Activated naive CD8-positive, alpha-beta T cell treated with anti-CD3 and anti-CD28 coated beads, Interleukin-2, amount 50 U/mL, for 24 hours (primary cell): ENCODE measurements around the gene MED9.

ENCODE experiments used
- ATAC-seq: fragments of 150-1000 bp; cut with Tn5 transposase; one replicate; pipeline ENCODE4 v1.10.0; 2021
- DNase-seq: peaks from one replicate; pipeline ENCODE4 v3.0.0; 2021
- H3K27ac Mint-ChIP-seq: one replicate; pipeline ENCODE4 v1.8.0; 2021; ENCODE audit warnings: mild to moderate bottlenecking, mixed read lengths
- H3K27me3 Mint-ChIP-seq: one replicate; pipeline ENCODE4 v1.8.0; 2021; ENCODE audit warnings: mixed read lengths
- H3K36me3 Mint-ChIP-seq: one replicate; pipeline ENCODE4 v1.8.0; 2021; ENCODE audit warnings: low read depth, mixed read lengths
- H3K4me1 Mint-ChIP-seq: one replicate; pipeline ENCODE4 v1.8.0; 2021; ENCODE audit warnings: mixed read lengths
- H3K4me3 Mint-ChIP-seq: one replicate; pipeline ENCODE4 v1.8.0; 2021; ENCODE audit warnings: mild to moderate bottlenecking, moderate library complexity, mixed read lengths
- H3K9me3 Mint-ChIP-seq: one replicate; pipeline ENCODE4 v1.8.0; 2021; ENCODE audit warnings: mixed read lengths

MED9 gene

GRCh38 chr17:17498606-17499301, 22.0 kb downstream of the MED9 start:
- H3K9me3 Mint-ChIP-seq = no peaks in the 10 kb centered on the region
- H3K27me3 Mint-ChIP-seq = peaks cover 16% of the 10 kb centered on the region
- no peaks in the 10 kb centered on the region for H3K36me3 Mint-ChIP-seq
- DNase-seq (no peak), ATAC-seq (no peak)
- H3K4me3 Mint-ChIP-seq = no peak overlapping the region
- peaks cover 19% of the 10 kb centered on the region for H3K4me1 Mint-ChIP-seq
- H3K27ac Mint-ChIP-seq = no peak overlapping the region

DNA sequence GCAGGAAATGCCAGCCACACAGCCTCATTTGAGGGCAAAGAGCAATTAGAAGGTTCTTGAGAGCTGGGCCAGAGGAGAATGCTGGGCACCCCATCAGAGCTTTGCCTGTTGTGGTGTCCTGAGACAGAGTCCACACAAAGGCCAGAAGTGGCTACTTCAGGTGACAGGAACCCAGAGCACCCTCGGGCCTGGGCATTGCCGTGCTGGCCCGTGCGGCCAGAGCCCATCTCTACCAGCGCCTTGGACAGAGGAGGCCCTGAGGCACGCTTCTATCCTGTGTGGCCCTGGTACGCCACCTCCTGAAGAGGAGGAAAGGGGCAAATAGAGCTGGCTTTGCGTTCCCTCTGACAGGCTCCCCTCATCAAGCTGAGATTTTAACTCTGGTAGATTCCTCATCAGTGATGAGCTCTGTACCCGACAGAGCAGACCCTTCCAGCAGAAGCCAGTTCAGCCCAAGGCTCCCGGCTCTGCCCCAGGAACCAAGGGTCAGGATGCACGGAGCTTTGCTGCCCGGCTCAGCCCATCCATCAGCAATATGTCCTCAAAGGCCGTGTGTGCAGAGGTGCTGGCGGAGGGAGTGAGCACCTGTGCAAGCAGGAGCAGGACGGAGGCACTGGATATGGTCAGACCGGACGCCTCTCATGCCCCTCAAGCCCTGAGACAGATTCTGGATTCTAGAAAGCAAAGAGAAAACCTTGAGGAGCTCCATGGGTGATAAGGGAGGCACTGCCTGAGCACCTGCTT, 22.8 kb downstream of the MED9 start:
- Mint-ChIP-seq H3K36me3 (no peaks in the 10 kb centered on the region), H3K4me3 (no peak overlapping the region), H3K4me1 (peaks cover 17% of the 10 kb centered on the region), H3K9me3 (no peaks in the 10 kb centered on the region), H3K27me3 (peaks cover 13% of the 10 kb centered on the region), H3K27ac (no peak overlapping the region)
- DNase-seq (no peak), ATAC-seq (no peak)

DNA sequence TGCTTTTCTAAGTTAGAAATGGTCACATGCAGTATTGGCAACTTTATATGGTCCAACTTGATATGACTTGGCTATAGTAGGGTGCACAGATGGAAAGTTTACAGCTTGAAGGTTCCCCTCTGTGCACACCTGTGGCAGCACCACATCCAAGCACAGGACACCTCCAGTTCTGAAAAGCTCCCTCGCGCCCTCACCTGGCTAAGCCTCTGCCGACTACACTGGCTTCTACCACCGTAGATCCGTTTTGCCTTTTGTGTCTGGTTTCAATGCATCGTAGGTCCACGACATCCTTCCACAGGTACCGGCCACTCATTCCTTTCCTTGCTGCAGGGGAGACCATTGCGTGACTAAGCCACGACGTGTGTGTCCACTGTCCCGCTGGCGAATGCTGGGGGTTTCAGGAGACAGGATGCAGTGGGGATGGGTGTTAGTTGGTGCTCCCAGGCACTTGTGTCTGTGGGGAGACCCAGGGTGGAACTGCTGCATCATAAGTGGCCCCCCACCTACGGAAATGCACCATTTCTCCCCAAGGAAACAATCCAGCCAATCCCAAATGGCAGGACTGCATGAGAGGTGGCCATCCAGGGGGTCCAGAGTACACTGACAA, 24.3 kb downstream of the MED9 start:
- ATAC-seq = no peak
- Mint-ChIP-seq H3K27me3 (peaks cover 2% of the 10 kb centered on the region), H3K4me1 (peaks cover 6% of the 10 kb centered on the region), H3K9me3 (no peaks in the 10 kb centered on the region), H3K36me3 (no peaks in the 10 kb centered on the region), H3K27ac (no peak overlapping the region), H3K4me3 (no peak overlapping the region)
- peak; percentile 25 for DNase-seq

DNA sequence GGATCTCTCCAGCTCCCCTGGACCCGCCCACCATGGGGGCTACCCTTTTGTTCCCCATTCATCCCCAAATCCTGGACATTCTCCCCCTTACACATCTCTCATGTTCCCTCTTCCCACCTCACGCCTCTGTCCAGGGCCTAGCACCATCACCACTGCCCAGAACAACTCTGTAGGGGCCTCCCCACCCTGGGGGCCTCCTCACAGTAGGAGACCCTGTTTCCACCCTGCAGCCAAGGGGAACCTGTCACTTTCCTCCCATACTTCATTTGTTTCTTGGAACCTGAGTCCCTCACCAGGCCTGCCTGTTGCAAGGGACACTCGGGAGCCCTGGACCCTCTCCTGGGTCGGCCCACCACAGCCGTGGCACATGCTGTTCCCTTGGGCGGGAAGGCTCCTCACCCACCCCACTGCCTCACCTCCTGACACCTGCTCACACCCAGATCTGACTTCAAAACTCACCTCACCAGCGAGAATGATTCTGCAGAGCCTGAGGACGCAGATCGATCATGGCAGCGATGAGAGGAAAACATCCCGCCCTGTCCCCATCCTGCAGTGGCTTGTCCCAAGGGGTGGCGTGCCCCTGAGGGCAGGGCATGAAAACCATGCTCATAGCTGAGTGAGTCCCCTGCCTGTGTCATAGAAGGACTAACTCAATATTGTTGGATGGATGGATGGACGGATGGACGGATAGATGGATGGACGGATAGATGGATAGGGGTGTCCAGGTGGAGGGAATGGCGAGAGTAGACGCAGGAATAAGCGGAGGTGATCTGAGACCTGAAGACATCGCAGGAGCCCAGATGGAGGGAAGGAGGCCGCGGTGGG, 26.2 kb downstream of the MED9 start:
- no peaks in the 10 kb centered on the region for H3K36me3 Mint-ChIP-seq
- H3K27me3 Mint-ChIP-seq = peaks cover 2% of the 10 kb centered on the region
- H3K4me1 Mint-ChIP-seq = no peaks in the 10 kb centered on the region
- no peak overlapping the region for H3K4me3 Mint-ChIP-seq
- DNase-seq (no peak), ATAC-seq (no peak)
- no peaks in the 10 kb centered on the region for H3K9me3 Mint-ChIP-seq
- H3K27ac Mint-ChIP-seq = no peak overlapping the region

GRCh38 chr17:17503566-17504130, 26.8 kb downstream of the MED9 start:
- Mint-ChIP-seq H3K9me3 (no peaks in the 10 kb centered on the region), H3K27ac (no peak overlapping the region), H3K36me3 (no peaks in the 10 kb centered on the region), H3K4me3 (no peak overlapping the region), H3K27me3 (peaks cover 2% of the 10 kb centered on the region), H3K4me1 (no peaks in the 10 kb centered on the region)
- no peak for ATAC-seq
- DNase-seq = no peak

DNA sequence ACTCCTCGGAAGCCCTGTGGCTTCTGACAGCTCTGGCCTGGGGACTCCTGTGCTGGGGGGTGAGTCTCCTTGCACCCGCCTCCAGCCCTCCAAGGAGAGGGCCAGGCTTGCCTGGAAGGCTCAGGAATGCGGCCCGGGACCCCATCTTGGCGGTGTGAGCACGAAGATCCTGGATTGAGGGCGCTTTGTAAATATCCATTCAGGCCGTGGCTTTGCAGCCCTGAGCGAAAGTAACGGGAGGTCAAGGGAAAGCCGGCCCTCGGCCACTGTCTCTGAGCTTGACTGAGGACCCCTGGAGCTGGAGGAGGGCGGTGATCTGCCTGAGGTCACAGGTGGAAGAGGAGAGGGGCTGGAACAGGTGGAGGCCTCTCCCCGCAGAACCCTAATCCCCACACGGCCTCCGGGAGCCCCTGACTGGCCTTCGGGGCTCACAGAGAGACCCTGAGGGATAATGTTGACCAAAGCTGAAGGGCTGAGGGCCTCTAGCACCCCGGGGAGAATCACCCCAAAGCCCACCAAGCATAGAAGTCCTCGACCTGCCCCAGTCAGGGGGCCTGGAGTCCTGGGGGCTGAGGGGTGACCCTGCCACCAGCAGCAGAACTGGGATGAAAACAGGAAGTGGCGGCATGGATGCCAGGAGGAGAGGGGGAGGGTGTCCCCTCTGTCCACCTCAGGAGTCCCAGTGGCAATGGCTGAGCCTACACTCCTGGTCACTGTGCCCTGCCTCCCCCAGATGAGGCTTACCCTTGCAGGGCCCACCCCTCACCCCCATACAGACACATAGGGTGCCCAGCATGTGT, 27.7 kb downstream of the MED9 start:
- H3K4me3 Mint-ChIP-seq = no peak overlapping the region
- H3K36me3 Mint-ChIP-seq = no peaks in the 10 kb centered on the region
- H3K4me1 Mint-ChIP-seq = no peaks in the 10 kb centered on the region
- H3K9me3 Mint-ChIP-seq = no peaks in the 10 kb centered on the region
- no peak overlapping the region for H3K27ac Mint-ChIP-seq
- DNase-seq = no peak
- H3K27me3 Mint-ChIP-seq = peaks cover 2% of the 10 kb centered on the region
- ATAC-seq = no peak

GRCh38 chr17:17505151-17505550, 28.4 kb downstream of the MED9 start:
- Mint-ChIP-seq H3K4me3 (no peak overlapping the region), H3K9me3 (no peaks in the 10 kb centered on the region), H3K36me3 (no peaks in the 10 kb centered on the region), H3K4me1 (peaks cover 1% of the 10 kb centered on the region), H3K27ac (no peak overlapping the region), H3K27me3 (peaks cover 2% of the 10 kb centered on the region)
- no peak for DNase-seq
- ATAC-seq = no peak

DNA sequence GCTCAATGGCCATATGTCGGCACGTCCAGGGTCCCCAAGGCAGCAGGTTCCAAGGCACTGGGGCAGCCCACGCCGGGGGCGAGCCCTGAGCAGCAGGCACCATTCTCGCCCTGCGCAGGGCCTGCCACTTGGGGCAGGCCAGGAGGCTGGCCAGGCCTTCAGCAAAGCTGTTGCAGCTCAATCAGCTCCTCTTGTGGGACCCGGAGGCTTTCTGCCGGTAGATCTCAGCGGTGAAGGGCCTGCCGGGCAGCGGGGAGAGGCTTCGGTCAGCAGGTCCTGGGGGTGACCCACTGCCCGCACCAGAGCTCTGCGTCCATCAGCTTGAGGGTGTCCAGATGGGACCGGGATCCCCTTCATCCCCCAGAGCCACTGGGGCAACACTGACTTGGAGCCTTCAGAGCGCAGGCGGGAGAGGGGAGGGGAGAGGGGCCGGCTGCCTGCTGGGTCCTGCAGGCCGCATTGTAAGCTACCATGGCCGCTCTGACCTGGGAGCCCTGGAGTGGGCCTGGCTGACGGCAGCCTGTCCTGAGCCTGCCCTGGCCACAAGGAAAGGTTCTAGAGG, 28.9 kb downstream of the MED9 start:
- Mint-ChIP-seq H3K27me3 (peaks cover 2% of the 10 kb centered on the region), H3K4me3 (no peak overlapping the region), H3K36me3 (no peaks in the 10 kb centered on the region), H3K4me1 (peaks cover 5% of the 10 kb centered on the region), H3K9me3 (no peaks in the 10 kb centered on the region), H3K27ac (no peak overlapping the region)
- ATAC-seq (no peak), DNase-seq (no peak)

DNA sequence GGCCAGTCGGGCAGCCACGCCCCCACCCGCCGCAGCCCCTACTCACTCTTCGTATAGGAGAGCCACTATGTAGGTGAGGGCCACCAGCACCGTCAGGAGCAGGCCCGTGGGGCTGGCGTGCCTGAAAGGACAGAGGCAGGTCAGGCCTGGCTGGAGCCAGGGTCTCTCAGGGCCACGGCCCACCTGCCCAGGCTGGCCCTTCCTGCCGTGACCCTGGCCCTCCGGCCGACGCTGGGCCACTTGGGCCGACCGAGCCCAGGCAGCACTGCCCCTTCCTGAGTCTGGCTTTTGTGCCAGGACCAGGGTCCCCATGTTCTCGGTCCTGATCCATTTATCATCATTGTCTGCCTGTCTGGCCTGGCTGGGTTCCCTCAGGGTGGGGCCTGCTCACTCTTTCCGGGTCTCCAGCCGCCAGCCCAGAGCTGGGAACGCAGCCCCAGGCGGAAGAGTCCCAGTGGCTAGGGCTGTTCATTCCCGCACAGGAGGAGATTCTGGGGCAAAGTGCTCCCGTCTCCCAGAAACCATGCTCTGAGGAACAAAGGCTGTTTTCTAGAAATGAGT, 29.5 kb downstream of the MED9 start:
- Mint-ChIP-seq H3K27me3 (no peaks in the 10 kb centered on the region), H3K27ac (no peak overlapping the region), H3K4me1 (peaks cover 9% of the 10 kb centered on the region), H3K4me3 (no peak overlapping the region), H3K36me3 (no peaks in the 10 kb centered on the region), H3K9me3 (no peaks in the 10 kb centered on the region)
- no peak for ATAC-seq
- DNase-seq = no peak

GRCh38 chr17:17506893-17507464, 30.2 kb downstream of the MED9 start:
- Mint-ChIP-seq H3K4me3 (no peak overlapping the region), H3K36me3 (no peaks in the 10 kb centered on the region), H3K27me3 (no peaks in the 10 kb centered on the region), H3K9me3 (no peaks in the 10 kb centered on the region), H3K27ac (no peak overlapping the region), H3K4me1 (peaks cover 9% of the 10 kb centered on the region)
- ATAC-seq = no peak
- no peak for DNase-seq

DNA sequence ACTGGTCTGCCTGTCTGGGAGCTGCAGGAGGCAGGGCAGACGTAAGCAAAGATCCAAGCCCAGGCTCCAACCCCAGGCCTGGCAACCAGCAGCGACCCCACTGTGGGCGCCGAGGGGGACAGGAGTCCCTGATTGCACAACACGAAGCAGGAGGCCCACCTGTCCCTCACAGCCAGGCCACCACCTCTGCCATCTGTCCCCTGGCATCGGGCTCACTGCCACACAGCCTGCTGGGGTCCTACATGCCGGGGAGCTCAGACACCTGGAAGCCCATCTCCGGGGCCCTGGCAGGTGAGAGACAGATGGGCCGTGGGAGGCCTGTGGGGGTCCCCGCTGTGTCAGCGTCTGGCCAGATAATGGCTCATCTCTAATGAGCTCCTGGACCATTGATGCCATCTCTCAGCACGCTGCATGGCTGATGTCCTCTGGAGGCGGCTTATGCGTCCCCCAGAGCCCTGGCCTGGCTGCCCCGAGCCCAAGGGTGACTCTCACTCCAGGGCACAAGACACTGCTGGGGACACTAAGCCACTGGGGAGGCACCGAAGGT, 30.7 kb downstream of the MED9 start:
- Mint-ChIP-seq H3K27ac (no peak overlapping the region), H3K27me3 (no peaks in the 10 kb centered on the region), H3K4me1 (peaks cover 9% of the 10 kb centered on the region), H3K9me3 (no peaks in the 10 kb centered on the region), H3K4me3 (no peak overlapping the region), H3K36me3 (no peaks in the 10 kb centered on the region)
- DNase-seq (no peak), ATAC-seq (no peak)

DNA sequence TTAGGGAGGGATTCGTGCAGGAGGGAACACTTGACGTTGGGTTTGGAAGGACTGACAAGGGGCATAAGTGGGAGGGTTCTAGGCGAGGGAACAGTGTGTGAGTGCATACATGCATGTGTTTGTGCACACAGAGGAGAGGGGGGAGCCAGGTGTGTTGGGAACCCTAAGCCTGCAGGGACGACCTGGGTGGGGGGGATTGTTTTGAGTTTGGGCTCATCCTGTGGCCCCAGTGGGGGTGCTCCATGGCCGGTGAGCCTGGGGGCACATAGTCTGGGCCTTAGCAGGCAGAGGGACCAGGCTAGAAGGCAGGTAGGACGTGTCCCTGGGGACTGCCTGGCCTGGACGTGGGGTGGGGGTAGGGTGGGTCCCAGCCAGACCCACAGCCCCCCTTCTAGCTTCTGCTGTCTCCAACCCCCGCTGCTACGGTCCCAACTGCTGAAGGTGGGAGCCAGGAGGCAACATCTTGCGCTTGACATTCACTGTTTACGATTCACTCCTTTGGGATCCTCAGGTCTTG, 31.3 kb downstream of the MED9 start:
- DNase-seq (no peak), ATAC-seq (no peak)
- no peak overlapping the region for H3K27ac Mint-ChIP-seq
- peaks cover 9% of the 10 kb centered on the region for H3K4me1 Mint-ChIP-seq
- no peaks in the 10 kb centered on the region for H3K9me3 Mint-ChIP-seq
- no peaks in the 10 kb centered on the region for H3K36me3 Mint-ChIP-seq
- no peak overlapping the region for H3K4me3 Mint-ChIP-seq
- no peaks in the 10 kb centered on the region for H3K27me3 Mint-ChIP-seq
